ENCODE measurements around the gene GFRA3.

DNA sequence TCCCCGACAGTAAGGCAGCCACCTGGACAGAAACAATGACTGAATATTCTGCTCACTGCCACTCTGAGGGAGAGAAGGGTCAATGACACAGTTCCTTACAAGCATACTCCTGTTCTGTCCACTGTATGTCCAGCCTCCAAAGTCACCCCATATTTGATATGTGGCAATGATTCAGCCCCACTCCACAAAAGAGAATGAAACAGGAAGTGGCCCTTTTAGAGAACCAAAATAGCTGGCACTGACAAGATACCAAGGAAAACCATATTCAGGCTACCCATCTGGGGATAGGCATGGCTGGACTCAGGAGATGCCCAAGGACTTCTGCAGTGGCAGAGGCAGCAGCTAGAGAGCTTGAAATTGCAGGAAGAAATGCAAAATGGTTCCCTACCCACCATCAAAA is 12.8 kb upstream of the GFRA3 start:
- TF ChIP-seq ZNF274 (IDR thresholded peaks at IDR 0.05; ENCODE audit: low read depth, low read length) (no peak), YY1 (IDR thresholded peaks at IDR 0.05; ENCODE audit: insufficient read depth, insufficient read length) (no peak), SUZ12 (IDR thresholded peaks at IDR 0.05; ENCODE audit: extremely low read depth, insufficient read depth, insufficient read length) (no peak)

Measured in NT2/D1 (cell line).